HUDEP-2 (cell line): ENCODE data around the gene RTF1.
A peak's percentile ranks its signal among the peaks of the same experiment; 100 is the strongest.
"Not testable (repeated sequence)": the region's sequence is repeated elsewhere in the genome, so short reads cannot be mapped to it uniquely, and the experiment has no call there.

Experiments
- DNase-seq, 76 experiments: peaks; one replicate each; lab custom pipeline; 2025; ENCODE audit not compliant: unreplicated experiment in 76 of 76; lab: John Stamatoyannopoulos, UW

RTF1 gene

DNA sequence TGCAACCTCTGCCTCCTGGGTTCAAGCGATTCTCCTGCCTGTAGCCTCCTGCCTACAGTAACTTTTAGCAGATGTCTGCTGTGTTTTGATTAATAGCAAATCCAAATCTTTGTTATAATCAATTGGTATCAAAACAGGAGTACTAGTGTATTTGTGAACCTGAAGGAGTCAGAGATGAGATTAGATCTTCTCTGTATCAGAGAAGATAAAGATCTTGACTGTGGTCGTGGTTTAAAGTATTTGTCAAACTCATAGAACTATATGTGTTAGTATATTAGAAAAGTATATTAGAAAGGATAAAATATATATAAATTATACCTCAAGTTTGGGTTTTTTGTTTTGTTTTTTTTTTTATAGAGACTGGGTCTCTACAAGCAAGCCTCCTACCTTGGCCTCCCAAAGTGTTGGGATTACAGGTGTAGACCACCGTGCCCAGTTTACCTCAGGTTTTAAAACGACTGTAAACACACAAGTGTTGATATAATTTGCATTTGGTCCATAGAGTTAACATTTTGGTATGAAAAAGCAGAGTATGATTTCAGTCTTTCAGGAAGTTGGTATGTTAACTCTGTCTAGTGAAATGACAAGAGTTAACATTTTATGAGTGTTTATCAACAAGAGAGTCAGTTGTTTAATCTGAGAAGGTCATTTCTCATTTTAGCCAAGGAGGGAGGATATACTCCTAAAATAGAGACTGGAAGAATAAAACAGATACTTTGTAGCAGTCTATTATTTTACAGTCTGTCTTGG lies 18.3 kb downstream of the RTF1 start:
- DNase-seq: no peak

DNA sequence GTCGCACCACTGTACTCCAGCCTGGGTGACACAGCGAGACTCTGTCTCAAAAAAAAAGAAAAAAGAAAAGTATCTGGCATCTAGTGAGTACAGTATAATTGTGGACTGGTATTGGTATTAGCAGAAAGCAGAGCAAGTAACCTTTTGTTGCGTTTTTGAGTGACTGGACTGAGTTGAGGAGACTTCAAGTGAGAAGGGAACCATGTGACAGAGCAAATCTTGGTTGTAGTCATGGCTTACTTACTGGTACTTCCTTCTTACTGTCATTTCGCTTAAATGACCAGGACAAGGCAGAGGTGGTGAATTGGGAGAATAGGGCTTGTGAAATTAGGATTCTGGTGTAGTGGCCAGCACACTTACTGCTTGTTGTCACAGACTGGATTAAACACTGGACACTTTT lies 20.6 kb downstream of the RTF1 start:
- no peak for DNase-seq

DNA sequence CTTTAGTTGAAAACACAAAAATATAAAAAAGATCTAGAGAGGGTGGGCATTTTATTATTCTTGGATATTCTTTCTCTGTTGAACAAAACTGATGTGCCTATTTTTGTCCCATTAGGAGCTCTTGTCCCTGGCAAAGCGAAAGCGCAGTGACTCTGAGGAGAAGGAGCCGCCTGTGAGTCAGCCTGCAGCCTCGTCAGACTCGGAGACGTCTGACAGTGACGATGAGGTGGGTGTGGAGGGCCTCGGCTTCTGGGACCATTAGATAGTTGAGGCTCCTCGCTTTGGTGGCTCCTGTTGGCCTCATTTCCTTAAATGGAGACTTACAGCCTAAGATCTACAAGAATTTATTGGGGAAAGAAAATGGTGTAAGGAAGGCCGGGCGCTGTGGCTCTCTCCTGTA lies 21.3 kb downstream of the RTF1 start:
- DNase-seq: no peak

DNA sequence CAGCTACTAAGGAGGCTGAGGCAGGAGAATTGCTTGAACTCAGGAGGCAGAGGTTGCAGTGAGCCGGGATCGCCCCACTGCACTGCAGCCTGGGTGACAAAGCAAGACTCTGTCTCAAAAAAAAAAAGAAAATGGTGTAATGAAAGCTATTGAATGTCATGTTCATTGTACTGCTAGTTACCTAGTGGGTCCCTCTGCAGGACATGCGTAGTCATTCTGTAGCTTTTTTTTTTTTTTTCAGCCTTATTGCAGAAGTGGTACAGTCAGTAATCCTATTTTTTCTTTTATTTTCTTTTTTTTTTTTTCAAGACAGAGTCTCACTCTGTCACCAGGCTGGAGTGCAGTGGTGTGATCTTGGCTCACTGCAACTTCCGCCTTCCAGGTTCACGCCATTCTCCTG lies 21.9 kb downstream of the RTF1 start:
- DNase-seq: not testable (repeated sequence)

DNA sequence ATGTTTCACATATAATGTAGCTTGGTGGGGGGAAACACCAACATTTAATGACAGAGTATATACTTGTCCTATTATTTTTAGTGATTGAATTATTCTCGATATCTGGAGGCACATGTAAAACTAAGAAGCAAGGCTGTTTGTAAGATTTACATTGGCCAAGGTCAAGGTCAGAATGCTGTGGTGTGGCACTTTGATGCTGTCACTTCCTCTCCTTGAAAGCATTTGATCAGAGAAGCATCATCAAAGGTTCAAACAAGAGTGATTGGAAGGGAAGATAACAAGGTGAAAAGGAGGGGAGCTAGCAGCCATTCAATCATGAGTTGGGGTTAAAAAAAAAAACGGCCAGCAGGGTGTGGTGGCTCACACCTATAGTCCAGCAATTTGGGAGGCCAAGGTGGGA lies 26.4 kb downstream of the RTF1 start:
- DNase-seq: no peak

DNA sequence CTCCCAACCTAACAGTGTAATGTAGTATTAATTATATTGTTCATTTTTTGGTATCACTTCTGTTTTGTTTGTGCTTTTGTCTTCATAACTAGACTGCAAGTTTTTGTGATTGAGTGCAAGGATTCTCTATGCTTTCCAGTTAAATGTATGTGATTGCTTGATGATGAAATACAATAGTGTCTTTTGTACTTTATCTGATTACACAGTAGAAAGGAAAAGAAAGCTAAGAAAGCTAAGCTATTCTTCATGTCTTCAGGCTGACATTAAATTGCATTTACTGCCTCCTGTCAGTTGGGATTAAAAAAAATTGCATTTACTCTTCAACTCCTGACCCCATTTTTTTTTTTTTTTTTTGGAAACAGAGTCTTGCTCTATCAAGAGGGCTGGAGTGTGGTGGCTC lies 28.5 kb downstream of the RTF1 start:
- no peak for DNase-seq

DNA sequence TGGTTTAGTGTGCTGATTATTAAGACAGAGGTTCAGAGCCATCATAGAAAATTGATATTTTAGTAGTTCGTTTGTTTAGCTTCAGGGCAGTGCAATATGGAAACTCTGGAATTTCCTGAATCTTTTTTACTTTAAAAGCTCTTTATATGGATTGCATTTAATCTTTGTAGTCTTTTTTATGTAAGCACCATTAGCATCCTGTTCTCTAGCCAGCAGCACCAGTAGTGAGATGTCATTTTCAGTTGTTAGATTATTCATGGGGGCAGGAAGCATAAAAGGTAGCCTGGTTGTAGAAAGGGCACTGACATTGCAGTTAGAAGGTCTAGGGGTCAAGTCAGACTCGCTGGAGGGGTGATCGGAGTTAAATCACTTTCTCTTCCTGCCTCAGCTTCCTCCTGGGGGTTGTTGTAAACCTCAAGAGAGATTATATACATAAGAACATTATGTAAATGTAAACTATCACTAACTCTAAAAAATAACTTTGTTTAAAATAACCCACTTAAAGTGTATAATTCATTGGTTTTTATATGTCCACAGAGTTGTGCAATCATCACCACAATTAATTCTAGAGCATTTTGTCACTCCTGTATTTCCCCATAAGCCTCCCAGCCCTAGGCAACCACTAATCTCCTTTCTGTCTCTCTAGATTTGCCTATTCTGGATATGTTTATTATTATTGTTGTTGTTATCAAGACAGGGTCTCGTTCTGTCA lies 45.3 kb downstream of the RTF1 start:
- DNase-seq: no peak

DNA sequence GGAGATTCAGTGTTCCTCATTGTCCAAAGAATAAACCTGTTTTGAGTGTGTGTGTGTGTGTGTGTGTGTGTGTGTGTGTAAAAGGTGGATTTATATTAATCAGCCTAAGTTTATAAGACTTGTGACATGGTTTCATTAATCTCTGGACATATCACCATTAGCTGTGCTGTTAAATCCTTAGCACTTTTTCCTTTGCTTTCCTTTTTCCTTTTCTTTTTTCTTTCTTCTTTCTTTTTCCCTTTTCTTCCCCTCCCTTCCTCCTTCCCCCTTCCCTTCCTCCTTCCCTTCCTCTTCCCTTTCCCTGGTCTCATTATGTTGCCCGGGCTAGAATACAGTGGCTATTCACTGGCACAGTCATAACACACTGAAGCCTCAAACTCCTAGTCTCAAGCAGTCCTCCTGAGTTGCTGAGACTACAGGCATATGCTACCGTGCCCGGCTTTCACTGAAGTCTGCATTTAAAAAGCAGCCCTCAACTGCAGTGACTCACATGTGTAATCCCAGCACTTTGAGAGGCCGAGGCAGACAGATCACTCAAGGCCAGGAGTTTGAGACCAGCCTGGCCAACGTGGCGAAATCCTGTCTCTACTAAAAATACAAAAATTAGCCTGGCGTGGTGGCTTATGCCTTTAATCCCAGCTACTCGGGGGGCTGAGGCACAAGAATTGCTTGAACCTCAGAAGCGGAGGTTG lies 48.1 kb downstream of the RTF1 start:
- no peak for DNase-seq

DNA sequence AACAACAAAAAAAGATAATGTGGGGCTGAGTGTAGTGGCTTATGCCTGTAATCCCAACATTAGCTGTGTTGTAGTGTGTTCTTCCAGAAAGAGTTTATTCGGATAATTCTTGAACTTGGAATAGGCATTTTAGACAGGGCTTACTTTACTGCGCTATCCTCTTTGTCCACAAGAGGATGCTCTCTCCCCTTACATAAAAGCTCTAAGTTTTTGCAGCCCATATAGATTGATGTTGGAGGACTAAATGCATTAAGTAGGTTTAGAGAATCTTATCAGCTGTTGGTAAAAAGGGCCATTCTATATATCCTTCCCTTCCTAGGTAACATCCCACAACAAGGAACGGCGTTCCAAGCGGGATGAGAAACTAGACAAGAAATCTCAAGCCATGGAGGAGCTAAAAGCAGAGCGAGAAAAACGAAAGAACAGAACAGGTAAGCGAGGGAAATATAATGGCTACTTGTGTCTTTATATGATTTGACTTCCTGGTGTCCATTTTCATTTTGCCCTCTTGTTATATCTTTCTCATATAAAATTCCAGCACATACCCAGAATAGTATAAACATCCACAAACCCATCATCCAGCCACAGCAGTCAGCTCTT lies 49.0 kb downstream of the RTF1 start:
- peak in 21 of 76 experiments; percentile 4 to 43 (median 24) for DNase-seq

DNA sequence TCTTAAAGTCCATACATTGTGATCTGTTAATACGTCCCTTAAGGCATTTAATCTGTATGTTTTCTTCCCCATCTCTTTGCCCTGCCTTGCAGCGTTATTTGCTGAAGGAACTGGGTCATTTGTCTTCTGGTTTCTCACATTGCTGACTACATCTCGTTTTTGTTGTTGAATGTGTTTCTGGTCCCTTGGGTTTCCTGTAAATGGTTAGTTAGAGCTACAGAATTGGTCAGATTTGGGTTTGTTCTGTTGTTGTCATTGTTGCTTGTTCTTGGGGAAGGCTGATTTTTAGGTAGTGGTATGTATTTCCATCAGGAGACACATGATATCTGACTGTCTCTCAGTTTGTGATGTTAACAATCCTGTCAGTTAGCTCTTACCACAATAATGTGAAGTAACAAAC lies 49.8 kb downstream of the RTF1 start:
- DNase-seq: no peak

DNA sequence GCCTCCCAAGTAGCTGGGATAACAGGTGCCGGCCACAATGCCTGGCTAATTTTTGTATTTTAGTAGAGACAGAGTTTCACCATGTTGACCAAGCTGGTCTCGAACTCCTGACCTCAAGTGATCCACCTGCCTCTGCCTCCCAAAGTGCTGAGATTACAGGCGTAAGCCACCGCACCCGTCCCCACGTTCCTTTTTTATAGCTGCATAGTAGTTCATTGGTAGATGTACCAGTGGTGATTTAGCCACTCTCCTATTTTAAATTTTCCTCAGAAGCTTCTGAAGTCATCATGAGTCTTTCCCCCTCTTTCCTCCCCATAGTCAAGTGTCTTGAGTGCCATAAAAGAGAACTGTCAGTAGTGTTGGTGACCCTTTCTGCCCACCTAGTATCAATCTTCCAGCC lies 52.7 kb downstream of the RTF1 start:
- not testable (repeated sequence) for DNase-seq

DNA sequence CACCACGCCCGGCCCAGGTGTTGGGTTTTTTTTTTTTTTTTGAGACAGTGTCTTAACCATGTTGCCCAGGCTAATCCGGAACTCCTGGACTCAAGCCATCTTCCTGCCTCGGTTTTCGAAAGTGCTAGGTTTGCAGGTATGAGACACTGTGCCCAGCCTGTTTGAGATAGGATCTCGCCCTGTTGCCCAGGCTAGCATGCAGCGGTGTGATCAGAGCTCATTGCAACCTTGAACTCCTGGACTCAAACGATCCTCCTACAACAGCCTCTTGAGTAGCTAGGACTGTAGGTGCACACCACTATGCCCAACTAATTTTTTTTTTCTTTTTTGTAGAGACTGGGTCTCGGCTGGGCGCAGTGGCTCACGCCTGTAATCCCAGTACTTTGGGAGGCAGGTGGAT lies 56.5 kb downstream of the RTF1 start:
- DNase-seq: no peak

DNA sequence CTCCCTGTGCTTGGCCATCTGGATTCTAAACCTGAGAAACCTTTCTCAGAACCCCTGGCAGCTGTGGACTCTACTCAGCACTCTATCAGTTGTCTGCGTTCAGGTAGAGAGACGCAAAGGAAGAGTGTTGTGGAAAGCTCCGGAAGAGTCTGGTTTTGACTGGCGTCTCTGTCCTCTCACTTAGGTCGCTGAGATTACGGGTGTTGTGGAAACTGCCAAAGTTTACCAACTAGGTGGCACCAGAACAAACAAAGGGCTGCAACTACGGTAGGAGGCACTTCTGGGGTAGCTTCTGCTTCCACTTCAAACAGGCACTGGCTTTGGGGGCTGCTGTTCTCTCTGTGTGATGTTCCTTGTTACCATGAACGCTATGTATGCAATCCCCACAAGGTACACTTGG lies 57.5 kb downstream of the RTF1 start:
- no peak for DNase-seq

DNA sequence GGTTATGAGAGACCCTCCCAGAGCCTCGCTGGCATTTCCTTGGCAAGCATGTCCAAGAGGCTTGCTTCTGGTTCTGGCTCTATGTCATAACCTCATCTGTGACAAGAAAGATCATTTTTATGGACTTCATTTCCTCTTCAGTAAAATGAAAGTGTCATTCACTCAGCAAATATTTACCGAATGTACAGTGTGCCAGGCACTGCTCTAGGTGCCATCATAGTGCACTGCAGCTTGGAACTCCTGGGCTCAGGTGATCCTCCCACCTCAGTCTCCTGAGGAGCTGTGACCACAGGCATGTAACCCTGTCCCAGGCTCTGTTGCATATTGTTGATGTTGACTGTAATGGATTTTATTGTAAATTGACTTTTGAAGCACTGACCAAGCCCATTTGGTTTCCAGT lies 58.0 kb downstream of the RTF1 start:
- DNase-seq: no peak

DNA sequence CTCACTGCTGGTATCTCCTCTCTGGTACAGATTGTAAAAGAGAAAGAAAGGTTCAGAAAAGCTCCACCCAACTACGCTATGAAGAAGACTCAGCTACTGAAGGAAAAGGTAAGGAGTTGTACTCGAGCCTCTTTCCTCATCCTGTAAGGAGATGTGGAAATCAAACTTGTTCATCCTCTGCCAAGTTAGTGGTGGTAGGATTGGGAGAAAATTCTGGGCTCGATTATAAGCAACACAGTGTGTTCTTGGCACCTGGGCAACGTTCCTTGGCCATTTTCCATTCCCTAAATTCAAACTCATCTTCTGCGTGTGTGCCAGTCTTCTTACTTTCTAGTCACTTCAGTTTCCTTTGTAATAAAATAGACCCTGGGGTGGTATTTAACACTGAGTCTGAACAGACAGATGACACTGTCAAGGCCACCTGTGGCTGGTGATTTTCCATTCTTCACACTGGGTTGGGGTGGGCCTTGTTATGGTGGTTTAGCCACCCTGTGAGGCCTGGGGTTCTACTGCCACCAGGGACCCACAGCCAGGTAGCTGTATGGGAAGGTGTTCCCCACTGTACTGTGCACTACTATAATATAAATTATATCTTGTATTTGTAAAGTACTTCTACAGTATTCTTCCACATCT lies 59.6 kb downstream of the RTF1 start:
- DNase-seq: no peak

DNA sequence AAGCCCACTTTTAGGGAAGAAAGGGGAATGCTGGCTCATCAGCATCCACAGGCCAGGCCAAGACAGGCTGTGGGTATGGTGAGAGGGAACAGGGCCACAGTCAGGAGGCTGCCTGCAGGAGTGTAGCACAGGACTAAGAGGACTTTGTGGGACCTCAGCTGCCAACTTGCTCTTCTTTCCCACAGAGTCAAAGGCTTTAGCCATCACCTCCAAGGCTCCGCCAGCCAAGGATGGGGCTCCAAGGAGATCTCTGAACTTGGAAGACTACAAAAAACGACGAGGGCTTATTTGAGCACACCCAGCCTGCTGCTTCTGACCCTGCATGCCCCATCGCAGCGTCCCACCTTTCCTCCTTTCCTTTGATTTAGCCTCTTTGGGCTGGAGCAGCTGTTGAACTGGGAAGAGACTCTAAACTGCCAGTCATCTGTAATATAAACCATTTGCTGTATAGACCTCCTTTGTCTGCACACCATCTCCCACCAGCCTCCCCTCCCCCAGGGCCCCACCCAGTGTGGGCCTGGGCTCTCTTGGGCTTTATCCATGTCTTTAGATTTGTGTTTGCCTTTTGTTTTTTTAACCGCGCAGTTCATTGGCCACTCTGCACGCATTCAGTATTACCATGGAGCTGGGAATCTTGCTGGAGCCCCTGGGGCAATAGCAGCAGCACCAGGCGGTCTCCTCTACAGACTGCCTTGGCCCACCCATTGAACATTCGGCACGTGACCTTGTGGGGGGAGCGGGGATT lies 63.7 kb downstream of the RTF1 start:
- DNase-seq: no peak

DNA sequence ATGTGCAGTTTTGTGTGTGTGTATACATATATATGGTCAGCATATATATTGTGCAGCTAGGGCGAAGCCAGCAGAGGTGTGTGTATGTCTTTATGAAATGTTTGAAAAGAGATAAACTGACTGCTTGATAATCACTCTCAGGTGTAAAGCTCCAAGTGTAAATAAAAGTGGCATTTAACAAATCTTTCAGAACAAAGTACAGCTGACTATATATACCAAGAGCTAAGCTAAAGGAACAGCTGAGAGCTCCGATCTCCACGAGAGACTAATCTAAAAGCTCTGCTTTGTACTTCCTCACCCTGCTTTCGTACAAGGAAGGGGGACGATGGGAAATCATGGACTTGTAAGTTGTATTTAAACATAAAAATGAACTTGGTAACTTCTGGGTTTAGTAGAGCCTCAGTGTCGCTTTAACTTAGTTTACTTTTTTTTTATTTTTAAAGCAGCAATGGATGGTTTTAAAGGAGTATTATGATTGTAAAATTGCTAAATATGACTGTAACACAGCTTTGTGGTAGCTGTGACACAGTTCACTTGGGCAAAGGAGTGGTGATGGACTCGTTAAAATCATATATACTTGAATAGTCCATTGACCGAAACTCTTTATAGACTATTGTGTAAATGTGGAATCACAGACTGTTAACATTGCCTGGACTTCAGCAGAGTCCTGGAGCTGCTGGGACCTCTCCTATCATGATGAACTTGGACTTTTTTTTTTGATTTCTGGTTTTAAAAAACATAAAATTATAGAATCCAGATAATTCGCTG lies 65.4 kb downstream of the RTF1 start:
- no peak for DNase-seq

DNA sequence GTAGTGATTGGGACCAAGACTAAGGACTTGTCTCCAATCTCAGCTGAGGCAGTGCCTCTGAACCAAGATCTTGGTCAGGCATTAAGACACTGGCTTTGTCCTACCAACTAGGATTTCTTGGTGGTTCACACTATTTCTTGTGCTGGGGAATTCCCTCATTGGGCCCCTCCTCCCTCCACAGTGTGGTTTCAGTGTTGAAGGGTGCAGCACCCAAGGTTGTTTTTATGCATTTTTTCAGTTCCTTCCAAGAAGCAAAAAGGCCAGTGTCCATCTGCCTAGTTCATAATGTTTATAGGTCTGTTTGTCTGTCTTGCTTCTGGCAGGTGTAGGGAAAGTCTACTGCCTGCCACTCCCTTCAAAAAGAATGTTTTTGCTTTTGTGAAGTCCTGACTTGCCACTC lies 66.2 kb downstream of the RTF1 start:
- DNase-seq: no peak

DNA sequence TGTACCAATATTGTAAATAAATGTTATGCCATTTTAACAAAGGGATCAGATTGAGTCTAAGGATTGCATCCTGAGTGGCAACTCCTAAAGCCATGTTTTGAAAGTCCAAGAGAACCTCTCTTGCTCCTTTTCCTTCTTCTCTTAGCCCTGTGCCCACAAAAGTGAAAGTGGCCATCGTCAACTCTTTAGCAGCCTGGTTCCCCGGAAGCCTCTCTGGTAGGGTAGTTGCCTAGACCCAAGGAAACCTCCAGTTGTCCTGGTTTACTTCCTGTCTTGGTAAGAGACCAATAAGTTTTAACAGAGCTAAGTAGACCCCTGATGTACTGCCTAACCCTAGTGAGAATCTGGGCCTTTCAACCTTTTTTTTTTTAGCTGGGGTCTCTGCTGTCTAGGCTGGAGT lies 66.6 kb downstream of the RTF1 start:
- DNase-seq: no peak
